ENCODE results near the gene BNIP5.
"Not testable (repeated sequence)": the region's sequence is repeated elsewhere in the genome, so short reads cannot be mapped to it uniquely, and the experiment has no call there.

BNIP5 gene

DNA sequence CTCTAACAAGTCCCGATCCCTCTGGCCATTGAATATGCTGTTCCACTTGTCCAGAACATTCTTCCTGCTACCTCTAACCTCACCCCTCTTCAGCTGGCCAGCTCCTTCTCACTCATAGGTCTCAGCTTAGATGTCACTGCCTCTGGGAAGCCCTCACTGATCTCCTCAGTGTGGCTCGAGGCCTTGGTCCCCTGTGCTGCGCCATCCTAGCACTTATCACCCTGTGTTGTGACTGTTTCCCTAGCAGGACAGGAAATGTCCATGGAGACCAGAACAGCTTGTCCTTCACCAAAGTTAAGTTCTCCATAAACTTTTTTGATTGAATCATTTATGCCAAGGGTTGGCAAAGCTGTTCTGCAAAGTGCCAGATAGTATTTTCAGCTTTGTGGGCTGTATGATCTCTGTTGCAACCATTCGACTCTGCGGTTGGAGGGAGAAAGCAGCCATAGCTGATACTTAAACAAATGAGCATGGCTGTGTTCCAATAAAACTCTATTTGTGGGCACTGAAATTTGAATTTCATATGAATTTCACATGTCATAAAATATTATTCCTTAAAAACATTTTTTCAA, 6.5 kb upstream of the BNIP5 start:
- DNase-seq (ENCODE audit: insufficient read length, low spot score): no peak
- TF ChIP-seq POLR2A (IDR thresholded peaks at IDR 0.05; ENCODE audit: low read depth, low read length): no peak
- FAIRE-seq: no peak

- no peak for TF ChIP-seq POLR2A (IDR thresholded peaks at IDR 0.05; ENCODE audit: low read depth, low read length)
- peak; percentile 78 for DNase-seq (ENCODE audit: insufficient read length, low spot score)
- FAIRE-seq: no peak
Measured at GRCh38 chr6:36340618-36341454, 4.1 kb upstream of the BNIP5 start.

- no peak for DNase-seq (ENCODE audit: insufficient read length, low spot score)
- FAIRE-seq: no peak
- no peak for TF ChIP-seq POLR2A (IDR thresholded peaks at IDR 0.05; ENCODE audit: low read depth, low read length)
Measured at GRCh38 chr6:36340306-36340617, 3.6 kb upstream of the BNIP5 start.

DNA sequence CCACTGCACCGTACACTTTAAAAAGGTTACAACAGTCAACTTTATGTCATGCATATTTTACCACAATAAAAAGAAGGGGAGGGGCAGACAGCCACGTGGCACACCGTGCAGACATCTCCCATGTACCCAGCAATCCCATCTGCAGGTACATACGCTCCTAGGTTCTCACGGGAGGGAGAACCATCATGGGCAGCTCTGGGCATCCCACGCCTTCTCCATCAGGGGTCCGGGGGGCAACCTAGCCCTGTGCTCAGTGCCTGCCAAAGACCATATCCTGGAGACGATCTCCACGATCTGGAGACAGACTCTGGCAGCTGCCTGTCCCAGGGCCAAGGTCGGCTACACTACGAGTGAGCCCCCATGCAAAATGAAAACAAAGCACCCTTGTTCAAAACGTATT, 2.5 kb upstream of the BNIP5 start:
- no peak for TF ChIP-seq POLR2A (IDR thresholded peaks at IDR 0.05; ENCODE audit: low read depth, low read length)
- no peak for DNase-seq (ENCODE audit: insufficient read length, low spot score)
- FAIRE-seq: no peak

DNA sequence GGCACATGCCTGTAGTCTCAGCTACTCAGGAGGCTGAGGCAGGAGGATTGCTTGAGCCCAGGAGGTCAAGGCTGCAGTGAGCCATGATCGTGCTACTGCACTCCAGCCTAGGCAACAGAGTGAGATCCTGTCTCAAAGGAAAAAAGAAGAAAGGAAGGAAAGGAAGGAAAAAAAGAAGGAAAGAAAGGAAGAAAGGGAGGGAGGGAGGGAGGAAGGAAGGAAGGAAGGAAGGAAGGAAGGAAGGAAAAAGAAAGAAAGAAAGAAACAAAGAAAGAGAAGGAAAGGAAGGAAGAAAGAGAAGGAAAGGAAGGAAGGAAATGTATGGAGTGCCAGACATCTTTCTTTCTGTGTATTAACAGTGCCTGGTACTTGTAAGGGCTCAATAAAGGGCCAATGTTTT, 1.5 kb upstream of the BNIP5 start:
- FAIRE-seq; DNase-seq (ENCODE audit: insufficient read length, low spot score): not testable (repeated sequence)

GRCh38 chr6:36337814-36338213, 1.1 kb upstream of the BNIP5 start:
- no peak for TF ChIP-seq POLR2A (IDR thresholded peaks at IDR 0.05; ENCODE audit: low read depth, low read length)
- no peak for DNase-seq (ENCODE audit: insufficient read length, low spot score)
- no peak for FAIRE-seq

GRCh38 chr6:36336208-36336710, 429 bp downstream of the BNIP5 start:
- FAIRE-seq: no peak
- no peak for TF ChIP-seq POLR2A (IDR thresholded peaks at IDR 0.05; ENCODE audit: low read depth, low read length)
- DNase-seq (ENCODE audit: insufficient read length, low spot score): no peak

DNA sequence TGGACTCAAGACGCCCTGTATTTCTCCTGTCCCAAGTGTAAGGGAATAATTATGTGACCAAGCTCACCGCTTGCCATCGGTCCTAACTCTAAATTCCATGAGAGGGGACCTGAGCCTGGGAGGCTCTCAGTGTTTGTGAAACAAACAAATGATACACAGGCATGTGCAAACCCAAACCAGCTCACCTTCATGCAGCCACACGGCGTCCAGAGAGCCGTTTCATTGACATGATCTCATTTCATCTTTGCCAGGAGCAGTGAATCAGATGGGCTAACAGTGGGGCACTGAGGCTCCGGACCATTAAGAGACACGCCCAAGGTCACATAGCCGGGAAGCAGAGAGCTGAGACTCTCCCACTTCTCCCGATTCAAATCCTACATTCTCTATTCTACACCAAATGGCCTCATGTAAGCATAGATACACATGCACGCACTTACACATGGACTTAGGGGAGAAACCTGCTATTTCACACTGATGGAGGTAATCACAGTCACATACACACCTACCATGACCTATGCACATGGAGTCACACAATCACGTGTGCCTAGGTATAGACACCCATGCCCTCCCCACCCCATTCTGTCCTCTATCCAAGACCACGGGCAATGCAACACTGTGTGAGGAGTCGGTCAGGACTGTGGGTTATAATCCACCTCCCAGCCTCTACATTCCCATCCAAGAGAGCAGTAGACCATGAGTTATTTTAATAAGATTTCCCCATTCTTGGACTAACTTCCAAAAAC, 1.1 kb downstream of the BNIP5 start:
- FAIRE-seq (no peak), DNase-seq (ENCODE audit: insufficient read length, low spot score) (no peak)
- TF ChIP-seq POLR2A (IDR thresholded peaks at IDR 0.05; ENCODE audit: low read depth, low read length): no peak

- DNase-seq (ENCODE audit: insufficient read length, low spot score) (no peak), FAIRE-seq (no peak)
- no peak for TF ChIP-seq POLR2A (IDR thresholded peaks at IDR 0.05; ENCODE audit: low read depth, low read length)
Measured at GRCh38 chr6:36334832-36335459, 1.7 kb downstream of the BNIP5 start.

GRCh38 chr6:36333931-36334725, 2.6 kb downstream of the BNIP5 start:
- DNase-seq (ENCODE audit: insufficient read length, low spot score): no peak
- FAIRE-seq: no peak
- TF ChIP-seq POLR2A (IDR thresholded peaks at IDR 0.05; ENCODE audit: low read depth, low read length): no peak

- TF ChIP-seq POLR2A (IDR thresholded peaks at IDR 0.05; ENCODE audit: low read depth, low read length): no peak
- FAIRE-seq (no peak), DNase-seq (ENCODE audit: insufficient read length, low spot score) (no peak)
Measured at GRCh38 chr6:36333171-36333895, 3.4 kb downstream of the BNIP5 start.

- FAIRE-seq: no peak
- no peak for DNase-seq (ENCODE audit: insufficient read length, low spot score)
- TF ChIP-seq POLR2A (IDR thresholded peaks at IDR 0.05; ENCODE audit: low read depth, low read length): no peak
Measured at GRCh38 chr6:36331381-36331780, 5.3 kb downstream of the BNIP5 start.

GRCh38 chr6:36330366-36330765, 6.3 kb downstream of the BNIP5 start:
- DNase-seq (ENCODE audit: insufficient read length, low spot score): no peak
- TF ChIP-seq POLR2A (IDR thresholded peaks at IDR 0.05; ENCODE audit: low read depth, low read length): no peak
- FAIRE-seq: no peak
